Measurements from ENCODE around the gene SMAD1. TPM values are rescaled to one million over a fixed set of nuclear protein-coding genes. Genes with fewer than 3 reads are reported as not detected.

Gene SMAD1
- polyA plus RNA-seq, 1 of the 3 experiments (the other 2 are of a cell fraction): 46.0 TPM

DNA sequence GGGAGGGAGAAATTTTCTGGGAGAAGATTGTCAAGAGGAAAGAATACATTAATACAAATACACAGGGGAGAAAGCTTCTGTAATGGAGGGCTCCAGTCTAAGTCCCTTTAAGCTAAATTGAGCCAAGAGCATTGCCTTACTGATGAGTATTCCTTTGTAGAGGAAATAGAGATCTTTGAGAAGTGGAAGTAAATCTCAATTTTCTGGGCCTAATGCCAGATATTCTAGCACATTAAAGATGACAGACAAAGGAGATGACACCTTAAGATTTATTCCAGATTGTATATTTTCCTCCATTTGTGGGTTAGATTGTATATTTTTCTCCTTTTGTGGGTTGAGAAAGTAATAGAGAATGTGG, 28.5 kb upstream of the SMAD1 start:
- no peaks in the 10 kb centered on the region for H3K4me1 ChIP-seq (ENCODE audit: control insufficient read depth in 1 of 2, insufficient read depth in 2 of 2, low read depth in 1 of 2, low read length in 1 of 2)
- H3K27me3 ChIP-seq (ENCODE audit: insufficient read depth): no peaks in the 10 kb centered on the region
- no peaks in the 10 kb centered on the region for H4K20me1 ChIP-seq (ENCODE audit: insufficient read depth)
- POLR2A ChIA-PET: no interaction called here
- no peaks in the 10 kb centered on the region for H3K9me2 ChIP-seq
- no peak overlapping the region for H3K4me2 ChIP-seq
- DNase-seq: no peak
- no peak overlapping the region for H2AFZ ChIP-seq (ENCODE audit: low read depth)
- TF ChIP-seq GABPA (IDR thresholded peaks at IDR 0.05; ENCODE audit: low read depth) (no peak), JUND (IDR thresholded peaks at IDR 0.05) (no peak), EP300 (IDR thresholded peaks at IDR 0.05; ENCODE audit: borderline replicate concordance in 1 of 2, low read depth in 1 of 2, low read length in 1 of 2) (no peak), NFIC (IDR thresholded peaks at IDR 0.05; ENCODE audit: borderline replicate concordance) (no peak), RXRA (IDR thresholded peaks at IDR 0.05; ENCODE audit: borderline replicate concordance, low read depth) (no peak), RAD21 (IDR thresholded peaks at IDR 0.05; ENCODE audit: low read length) (no peak), SIN3A (IDR thresholded peaks at IDR 0.05; ENCODE audit: borderline replicate concordance, low read depth, low read length) (no peak), EZH2phosphoT487 (IDR thresholded peaks at IDR 0.05; ENCODE audit: borderline replicate concordance, low read depth) (no peak), POLR2AphosphoS5 (IDR thresholded peaks at IDR 0.05; ENCODE audit: low read depth, low read length) (no peak)
- TF ChIP-seq, protein P1, sequence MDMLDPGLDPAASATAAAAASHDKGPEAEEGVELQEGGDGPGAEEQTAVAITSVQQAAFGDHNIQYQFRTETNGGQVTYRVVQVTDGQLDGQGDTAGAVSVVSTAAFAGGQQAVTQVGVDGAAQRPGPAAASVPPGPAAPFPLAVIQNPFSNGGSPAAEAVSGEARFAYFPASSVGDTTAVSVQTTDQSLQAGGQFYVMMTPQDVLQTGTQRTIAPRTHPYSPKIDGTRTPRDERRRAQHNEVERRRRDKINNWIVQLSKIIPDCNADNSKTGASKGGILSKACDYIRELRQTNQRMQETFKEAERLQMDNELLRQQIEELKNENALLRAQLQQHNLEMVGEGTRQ (IDR thresholded peaks at IDR 0.05; ENCODE audit: borderline replicate concordance, low read depth, low read length): no peak
- TF ChIP-seq, protein P2, sequence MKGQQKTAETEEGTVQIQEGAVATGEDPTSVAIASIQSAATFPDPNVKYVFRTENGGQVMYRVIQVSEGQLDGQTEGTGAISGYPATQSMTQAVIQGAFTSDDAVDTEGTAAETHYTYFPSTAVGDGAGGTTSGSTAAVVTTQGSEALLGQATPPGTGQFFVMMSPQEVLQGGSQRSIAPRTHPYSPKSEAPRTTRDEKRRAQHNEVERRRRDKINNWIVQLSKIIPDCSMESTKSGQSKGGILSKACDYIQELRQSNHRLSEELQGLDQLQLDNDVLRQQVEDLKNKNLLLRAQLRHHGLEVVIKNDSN (IDR thresholded peaks at IDR 0.05; ENCODE audit: borderline replicate concordance, low read depth): no peak
- TF ChIP-seq, protein P3, sequence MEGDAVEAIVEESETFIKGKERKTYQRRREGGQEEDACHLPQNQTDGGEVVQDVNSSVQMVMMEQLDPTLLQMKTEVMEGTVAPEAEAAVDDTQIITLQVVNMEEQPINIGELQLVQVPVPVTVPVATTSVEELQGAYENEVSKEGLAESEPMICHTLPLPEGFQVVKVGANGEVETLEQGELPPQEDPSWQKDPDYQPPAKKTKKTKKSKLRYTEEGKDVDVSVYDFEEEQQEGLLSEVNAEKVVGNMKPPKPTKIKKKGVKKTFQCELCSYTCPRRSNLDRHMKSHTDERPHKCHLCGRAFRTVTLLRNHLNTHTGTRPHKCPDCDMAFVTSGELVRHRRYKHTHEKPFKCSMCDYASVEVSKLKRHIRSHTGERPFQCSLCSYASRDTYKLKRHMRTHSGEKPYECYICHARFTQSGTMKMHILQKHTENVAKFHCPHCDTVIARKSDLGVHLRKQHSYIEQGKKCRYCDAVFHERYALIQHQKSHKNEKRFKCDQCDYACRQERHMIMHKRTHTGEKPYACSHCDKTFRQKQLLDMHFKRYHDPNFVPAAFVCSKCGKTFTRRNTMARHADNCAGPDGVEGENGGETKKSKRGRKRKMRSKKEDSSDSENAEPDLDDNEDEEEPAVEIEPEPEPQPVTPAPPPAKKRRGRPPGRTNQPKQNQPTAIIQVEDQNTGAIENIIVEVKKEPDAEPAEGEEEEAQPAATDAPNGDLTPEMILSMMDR (IDR thresholded peaks at IDR 0.05): no peak
- no peaks in the 10 kb centered on the region for H3K9me3 ChIP-seq
- no peaks in the 10 kb centered on the region for H3K79me2 ChIP-seq (ENCODE audit: insufficient read depth)
- CTCF ChIA-PET: no interaction called here
- no peak overlapping the region for H3K9ac ChIP-seq
- no peaks in the 10 kb centered on the region for H3F3A ChIP-seq (replicated peaks; ENCODE audit: insufficient read depth)
- H3K27ac ChIP-seq (ENCODE audit: low read depth in 2 of 2, low read length in 1 of 2): no peak overlapping the region
- no peak overlapping the region for H3K4me3 ChIP-seq (ENCODE audit: low read depth in 2 of 2, low read length in 1 of 2)
- H3K36me3 ChIP-seq (replicated peaks in 1 of 2; ENCODE audit: control insufficient read depth in 1 of 2, insufficient read depth in 2 of 2, low read length in 1 of 2): no peaks in the 10 kb centered on the region

DNA sequence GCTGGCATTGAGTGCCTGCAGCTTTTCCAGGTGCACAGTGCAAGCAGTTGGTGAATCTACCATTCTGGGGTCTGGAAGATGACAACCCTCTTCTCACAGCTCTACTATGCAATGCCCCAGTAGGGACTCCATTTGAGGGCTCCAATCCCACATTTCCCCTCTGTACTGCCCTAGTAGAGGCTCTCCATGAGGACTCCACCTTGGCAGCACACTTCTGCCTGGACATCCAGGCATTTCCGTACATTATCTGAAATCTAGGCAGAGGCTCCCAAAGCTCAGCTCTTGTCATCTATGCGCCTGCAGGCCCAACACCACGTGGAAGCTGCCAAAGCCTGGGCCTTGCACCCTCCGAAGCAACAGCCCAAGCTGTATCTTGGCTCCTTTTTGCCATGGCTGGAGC, 8.4 kb upstream of the SMAD1 start:
- no peaks in the 10 kb centered on the region for H3K9me3 ChIP-seq
- no peak overlapping the region for H3K4me3 ChIP-seq (ENCODE audit: low read depth in 2 of 2, low read length in 1 of 2)
- 49% methylated on average over 3 of the region's 4 CpGs for WGBS (ENCODE audit: low lambda C conversion rate)
- DNase-seq: no peak
- H3K9ac ChIP-seq: no peak overlapping the region
- H2AFZ ChIP-seq (ENCODE audit: low read depth): no peak overlapping the region
- no peaks in the 10 kb centered on the region for H3K36me3 ChIP-seq (replicated peaks in 1 of 2; ENCODE audit: control insufficient read depth in 1 of 2, insufficient read depth in 2 of 2, low read length in 1 of 2)
- POLR2A ChIA-PET: no interaction called here
- H3K4me2 ChIP-seq: no peak overlapping the region
- no peaks in the 10 kb centered on the region for H4K20me1 ChIP-seq (ENCODE audit: insufficient read depth)
- no peaks in the 10 kb centered on the region for H3K79me2 ChIP-seq (ENCODE audit: insufficient read depth)
- no peak overlapping the region for H3K27ac ChIP-seq (ENCODE audit: low read depth in 2 of 2, low read length in 1 of 2)
- no peaks in the 10 kb centered on the region for H3F3A ChIP-seq (replicated peaks; ENCODE audit: insufficient read depth)
- CTCF ChIA-PET: interaction anchor here (0.9 kb wide), 1 partner anchor 718 kb away, joined by 3 read pairs; no protein-coding TSS in a partner anchor
- no peaks in the 10 kb centered on the region for H3K27me3 ChIP-seq (ENCODE audit: insufficient read depth)
- no peaks in the 10 kb centered on the region for H3K4me1 ChIP-seq (ENCODE audit: control insufficient read depth in 1 of 2, insufficient read depth in 2 of 2, low read depth in 1 of 2, low read length in 1 of 2)
- no peaks in the 10 kb centered on the region for H3K9me2 ChIP-seq
- no peak for TF ChIP-seq ELF1 (IDR thresholded peaks at IDR 0.05)
- TF ChIP-seq, protein P4, sequence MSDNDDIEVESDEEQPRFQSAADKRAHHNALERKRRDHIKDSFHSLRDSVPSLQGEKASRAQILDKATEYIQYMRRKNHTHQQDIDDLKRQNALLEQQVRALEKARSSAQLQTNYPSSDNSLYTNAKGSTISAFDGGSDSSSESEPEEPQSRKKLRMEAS (IDR thresholded peaks at IDR 0.05; ENCODE audit: low read depth): no peak
- TF ChIP-seq GABPA (IDR thresholded peaks at IDR 0.05; ENCODE audit: low read depth): no peak
- TF ChIP-seq GATA2 (CRISPR knock-in tag; IDR thresholded peaks at IDR 0.05): no peak
- TF ChIP-seq SMC3 (IDR thresholded peaks at IDR 0.05; ENCODE audit: low read depth, low read length): no peak
- no peak for TF ChIP-seq FOXM1 (IDR thresholded peaks at IDR 0.05; ENCODE audit: low read depth)
- no peak for TF ChIP-seq EP300 (IDR thresholded peaks at IDR 0.05; ENCODE audit: borderline replicate concordance in 1 of 2, low read depth in 1 of 2, low read length in 1 of 2)
- no peak for TF ChIP-seq TCF12 (IDR thresholded peaks at IDR 0.05)
- TF ChIP-seq TAF1 (IDR thresholded peaks at IDR 0.05; ENCODE audit: borderline replicate concordance, low read depth, low read length): no peak
- TF ChIP-seq, protein P5, sequence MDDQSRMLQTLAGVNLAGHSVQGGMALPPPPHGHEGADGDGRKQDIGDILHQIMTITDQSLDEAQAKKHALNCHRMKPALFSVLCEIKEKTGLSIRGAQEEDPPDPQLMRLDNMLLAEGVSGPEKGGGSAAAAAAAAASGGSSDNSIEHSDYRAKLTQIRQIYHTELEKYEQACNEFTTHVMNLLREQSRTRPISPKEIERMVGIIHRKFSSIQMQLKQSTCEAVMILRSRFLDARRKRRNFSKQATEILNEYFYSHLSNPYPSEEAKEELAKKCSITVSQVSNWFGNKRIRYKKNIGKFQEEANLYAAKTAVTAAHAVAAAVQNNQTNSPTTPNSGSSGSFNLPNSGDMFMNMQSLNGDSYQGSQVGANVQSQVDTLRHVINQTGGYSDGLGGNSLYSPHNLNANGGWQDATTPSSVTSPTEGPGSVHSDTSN (IDR thresholded peaks at IDR 0.05): no peak
- no peak for TF ChIP-seq JUND (IDR thresholded peaks at IDR 0.05)
- TF ChIP-seq CHD2 (IDR thresholded peaks at IDR 0.05; ENCODE audit: low read length, partially characterized antibody): no peak
- TF ChIP-seq TEAD4 (IDR thresholded peaks at IDR 0.05; ENCODE audit: borderline replicate concordance, insufficient read depth): no peak
- TF ChIP-seq FOSL2 (IDR thresholded peaks at IDR 0.05; ENCODE audit: borderline replicate concordance, low read depth): no peak
- TF ChIP-seq, protein P1 (IDR thresholded peaks at IDR 0.05; ENCODE audit: borderline replicate concordance, low read depth, low read length): no peak
- TF ChIP-seq MXI1 (IDR thresholded peaks at IDR 0.05; ENCODE audit: low read depth, low read length): no peak

Data from SK-N-SH (cell line).